Osteocyte (in vitro differentiated cells): Measurements from ENCODE around the gene ELOA. TPM values are rescaled to one million over a fixed set of nuclear protein-coding genes. Genes with fewer than 3 reads are reported as not detected.
A peak's percentile ranks its signal among the peaks of the same experiment; 100 is the strongest.

Experiments used
- DNase-seq: peaks from one replicate; pipeline ENCODE4 v3.0.0; 2021; ENCODE audit warnings: mixed read lengths; ENCODE audit not compliant: unreplicated experiment; ENCODE audit errors: extremely low spot score
- H3K27ac Mint-ChIP-seq: one replicate; pipeline ENCODE4 v1.8.0; 2021; ENCODE audit warnings: mild to moderate bottlenecking, mixed read lengths; ENCODE audit not compliant: unreplicated experiment
- H3K27me3 Mint-ChIP-seq: one replicate; pipeline ENCODE4 v1.8.0; 2021; ENCODE audit warnings: mixed read lengths; ENCODE audit not compliant: unreplicated experiment
- H3K36me3 Mint-ChIP-seq: one replicate; pipeline ENCODE4 v1.8.0; 2021; ENCODE audit warnings: mixed read lengths; ENCODE audit not compliant: unreplicated experiment
- H3K4me1 Mint-ChIP-seq: one replicate; pipeline ENCODE4 v1.8.0; 2021; ENCODE audit warnings: mixed read lengths; ENCODE audit not compliant: unreplicated experiment
- H3K4me3 Mint-ChIP-seq: one replicate; pipeline ENCODE4 v1.8.0; 2021; ENCODE audit warnings: mild to moderate bottlenecking, moderate library complexity, mixed read lengths; ENCODE audit not compliant: unreplicated experiment
- H3K9me3 Mint-ChIP-seq: one replicate; pipeline ENCODE4 v1.8.0; 2021; ENCODE audit warnings: mixed read lengths; ENCODE audit not compliant: unreplicated experiment
- CTCF ChIP-seq: fragments of 200-600 bp; sonication (generic); IDR thresholded peaks from 2 replicates; pipeline ENCODE4 v1.5.0; 2021; ENCODE audit warnings: antibody characterized with exemption, mild to moderate bottlenecking, moderate library complexity
- total RNA-seq: library from RNA; stranded (reverse); gene quantifications from 2 replicates; pipeline ENCODE4 v1.2.1, GENCODE V29; 2021

ELOA gene
- total RNA-seq, 1 donor from 2014 or later = 47.0 TPM

GRCh38 chr1:23809751-23810171 is 66.5 kb downstream of the ELOA start:
- TF ChIP-seq CTCF = peak; percentile 62
- Mint-ChIP-seq H3K9me3 (no peaks in the 10 kb centered on the region), H3K27me3 (no peaks in the 10 kb centered on the region), H3K4me1 (no peaks in the 10 kb centered on the region), H3K27ac (no peak overlapping the region), H3K4me3 (no peak overlapping the region), H3K36me3 (peaks cover 49% of the 10 kb centered on the region)
- DNase-seq = no peak

- H3K4me3 Mint-ChIP-seq = no peak overlapping the region
- H3K27me3 Mint-ChIP-seq = no peaks in the 10 kb centered on the region
- no peak overlapping the region for H3K27ac Mint-ChIP-seq
- H3K36me3 Mint-ChIP-seq = peaks cover 41% of the 10 kb centered on the region
- no peaks in the 10 kb centered on the region for H3K9me3 Mint-ChIP-seq
- DNase-seq = no peak
- peak; percentile 52 for TF ChIP-seq CTCF
- H3K4me1 Mint-ChIP-seq = no peaks in the 10 kb centered on the region
Observed at GRCh38 chr1:23810818-23811540, 67.7 kb downstream of the ELOA start.

Other genes starting within 250 kb of the ELOA start
- 1.3 TPM in 2 replicates for gene E2F2, start 212.2 kb upstream of the ELOA start, total RNA-seq
- 73.5 and 86.9 TPM in 2 replicates for gene ID3, start 184.0 kb upstream of the ELOA start, total RNA-seq
- 823 and 843 TPM in 2 replicates for gene RPL11, start 51.7 kb upstream of the ELOA start, total RNA-seq
- 42.4 and 44.3 TPM in 2 replicates for gene PITHD1, start 34.9 kb downstream of the ELOA start, total RNA-seq
- 39.2 and 39.9 TPM in 2 replicates for gene LYPLA2, start 47.7 kb downstream of the ELOA start, total RNA-seq
- 17.5 and 20.0 TPM in 2 replicates for gene GALE, start 57.3 kb downstream of the ELOA start, total RNA-seq
- 34.1 and 37.4 TPM in 2 replicates for gene HMGCL, start 82.0 kb downstream of the ELOA start, total RNA-seq
- gene FUCA1, start 124.8 kb downstream of the ELOA start, total RNA-seq = 16.4 and 18.0 TPM in 2 replicates
- gene CNR2, start 169.9 kb downstream of the ELOA start, total RNA-seq = not detected in 2 replicates
- gene PNRC2, start 216.4 kb downstream of the ELOA start, total RNA-seq = 58.9 and 63.7 TPM in 2 replicates
- 87.0 and 93.3 TPM in 2 replicates for gene SRSF10, start 236.9 kb downstream of the ELOA start, total RNA-seq